ENCODE data around the gene RELCH.

The RELCH gene

GRCh38 chr18:62250475-62250874, 63.4 kb downstream of the RELCH start:
- no peak for DNase-seq

- DNase-seq, result no peak
Observed at GRCh38 chr18:62258093-62258492, 71.0 kb downstream of the RELCH start.

- DNase-seq, result no peak
Observed at GRCh38 chr18:62258616-62259015, 71.6 kb downstream of the RELCH start.

GRCh38 chr18:62262061-62262460, 75.0 kb downstream of the RELCH start:
- no peak for DNase-seq

- DNase-seq, result no peak
Observed at GRCh38 chr18:62264984-62265383, 77.9 kb downstream of the RELCH start.

GRCh38 chr18:62277045-62277444, 90.0 kb downstream of the RELCH start:
- no peak for DNase-seq

- DNase-seq, result no peak
Observed at GRCh38 chr18:62279561-62279960, 92.5 kb downstream of the RELCH start.

- DNase-seq, result no peak
Observed at GRCh38 chr18:62280058-62280457, 93.0 kb downstream of the RELCH start.

- no peak for DNase-seq
Observed at GRCh38 chr18:62280786-62281185, 93.7 kb downstream of the RELCH start.

- DNase-seq, result no peak
Observed at GRCh38 chr18:62281684-62282083, 94.6 kb downstream of the RELCH start.

GRCh38 chr18:62282188-62282629, 95.2 kb downstream of the RELCH start:
- no peak for DNase-seq

GRCh38 chr18:62284637-62285036, 97.6 kb downstream of the RELCH start:
- no peak for DNase-seq

GRCh38 chr18:62285281-62285680, 98.2 kb downstream of the RELCH start:
- DNase-seq, result no peak

- DNase-seq, result no peak
Observed at GRCh38 chr18:62287781-62288664, 101.0 kb downstream of the RELCH start.

- no peak for DNase-seq
Observed at GRCh38 chr18:62288665-62289008, 101.6 kb downstream of the RELCH start.

- DNase-seq, result no peak
Observed at GRCh38 chr18:62289047-62289446, 102.0 kb downstream of the RELCH start.

- no peak for DNase-seq
Observed at GRCh38 chr18:62294073-62294472, 107.0 kb downstream of the RELCH start.

GRCh38 chr18:62300359-62300963, 113.4 kb downstream of the RELCH start:
- no peak for DNase-seq

- no peak for DNase-seq
Observed at GRCh38 chr18:62301322-62301721, 114.3 kb downstream of the RELCH start.

GRCh38 chr18:62312851-62313250, 125.8 kb downstream of the RELCH start:
- DNase-seq, result no peak

GRCh38 chr18:62318228-62319180, 131.4 kb downstream of the RELCH start:
- DNase-seq, result no peak

GRCh38 chr18:62321201-62321600, 134.1 kb downstream of the RELCH start:
- DNase-seq, result no peak

GRCh38 chr18:62323483-62324180, 136.6 kb downstream of the RELCH start:
- DNase-seq, result no peak
